Muscle layer of duodenum (tissue), 2 donors: Measurements from ENCODE around the gene TMBIM4.
"Not testable (repeated sequence)": the region's sequence is repeated elsewhere in the genome, so short reads cannot be mapped to it uniquely, and the experiment has no call there.

Experiments
- H3K27ac ChIP-seq: one replicate; pipeline ENCODE4 v1.7.0; 2013; ENCODE audit warnings: mild to moderate bottlenecking, low read length
- H3K27me3 ChIP-seq: one replicate; pipeline ENCODE4 v1.7.0; 2013; ENCODE audit warnings: low read depth, mild to moderate bottlenecking, control low read depth, low read length
- H3K36me3 ChIP-seq, 2 donors: one replicate each; pipeline ENCODE4 v1.7.0; 2013; ENCODE audit warnings: low read length in 2 of 2, control low read depth in 1 of 2, mild to moderate bottlenecking in 1 of 2; ENCODE audit not compliant: insufficient read depth in 2 of 2, control insufficient read depth in 1 of 2
- H3K4me1 ChIP-seq, 2 donors: one replicate each; pipeline ENCODE4 v1.7.0; 2013; ENCODE audit warnings: low read length in 2 of 2, mild to moderate bottlenecking in 2 of 2, control low read depth in 1 of 2, moderate library complexity in 1 of 2; ENCODE audit not compliant: insufficient read depth in 2 of 2, control insufficient read depth in 1 of 2
- H3K4me3 ChIP-seq, 2 donors: one replicate each; pipeline ENCODE4 v1.7.0; 2013; ENCODE audit warnings: low read length in 2 of 2, low read depth in 1 of 2, mild to moderate bottlenecking in 1 of 2
- H3K9me3 ChIP-seq, 2 donors: one replicate each; pipeline ENCODE4 v1.7.0; 2013; ENCODE audit warnings: low read length in 2 of 2, control low read depth in 1 of 2, mild to moderate bottlenecking in 1 of 2; ENCODE audit not compliant: control insufficient read depth in 1 of 2
- donor health status: healthy.

TMBIM4 gene

GRCh38 chr12:66195242-66195641, 25.4 kb upstream of the TMBIM4 start:
- H3K4me3 ChIP-seq = no peak overlapping the region
- H3K4me1 ChIP-seq = peaks cover 3 to 10% of the 10 kb centered on the region in 2 donors
- H3K9me3 ChIP-seq = peaks cover 0 to 3% of the 10 kb centered on the region in 2 donors
- no peaks in the 10 kb centered on the region for H3K36me3 ChIP-seq
- H3K27ac ChIP-seq = no peak overlapping the region
- H3K27me3 ChIP-seq = no peaks in the 10 kb centered on the region

GRCh38 chr12:66194122-66194521, 24.3 kb upstream of the TMBIM4 start:
- Histone ChIP-seq H3K27me3 (no peaks in the 10 kb centered on the region), H3K27ac (no peak overlapping the region)

GRCh38 chr12:66191547-66192126, 21.8 kb upstream of the TMBIM4 start:
- no peak overlapping the region for H3K4me3 ChIP-seq
- no peak overlapping the region for H3K27ac ChIP-seq
- no peaks in the 10 kb centered on the region for H3K27me3 ChIP-seq
- no peaks in the 10 kb centered on the region for H3K9me3 ChIP-seq
- H3K36me3 ChIP-seq = no peaks in the 10 kb centered on the region
- peaks cover 0 to 3% of the 10 kb centered on the region in 2 donors for H3K4me1 ChIP-seq

More at GRCh38 chr12:66194122-66194521, 24.3 kb upstream of the TMBIM4 start:
- no peak overlapping the region for H3K4me3 ChIP-seq
- no peaks in the 10 kb centered on the region for H3K36me3 ChIP-seq
- peaks cover 3 to 7% of the 10 kb centered on the region in 2 donors for H3K4me1 ChIP-seq
- no peaks in the 10 kb centered on the region for H3K9me3 ChIP-seq

DNA sequence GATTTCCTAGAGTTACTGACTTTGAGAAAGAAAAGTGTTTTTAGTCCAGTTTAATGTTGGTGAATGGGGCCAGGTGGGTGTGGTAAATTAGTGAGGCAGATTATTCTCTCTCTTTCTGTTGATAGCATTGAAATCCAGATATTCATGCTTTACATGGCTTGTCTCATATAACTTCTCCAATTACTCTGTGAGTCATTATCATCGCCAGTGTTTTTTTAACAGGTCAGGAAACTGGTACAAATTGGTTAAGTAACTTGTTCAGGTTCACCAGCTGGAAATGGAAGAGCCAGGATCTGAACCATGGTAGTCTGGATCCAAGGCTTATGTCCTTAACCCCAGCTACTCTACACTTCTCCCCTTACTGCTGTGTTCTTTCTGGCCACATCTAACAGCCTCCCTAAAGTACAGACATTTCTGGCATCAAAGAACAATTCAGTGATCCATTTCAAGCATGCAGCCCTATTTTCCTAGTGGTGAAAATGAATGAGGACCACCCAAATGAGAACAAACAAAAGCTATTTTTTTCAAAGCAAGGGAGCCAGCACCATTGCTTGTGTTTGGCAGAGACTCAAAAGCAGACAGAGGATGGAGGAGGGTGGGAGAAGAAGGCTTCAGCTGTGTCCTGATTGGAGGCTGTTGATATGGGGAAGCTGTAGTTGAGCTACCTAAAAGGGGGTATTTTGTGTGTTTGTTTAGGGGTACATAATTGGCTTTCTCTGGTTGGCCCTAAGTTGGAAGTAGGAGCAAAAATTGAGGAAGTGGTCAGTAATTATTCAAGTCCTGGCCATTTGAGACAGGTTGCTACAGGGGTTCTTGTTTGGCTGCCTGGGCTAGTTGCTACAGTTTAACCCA, 20.9 kb upstream of the TMBIM4 start:
- Histone ChIP-seq H3K4me3 (peak overlapping the region; percentile 67 to 69), H3K9me3 (no peaks in the 10 kb centered on the region), H3K27ac (peak overlapping the region; percentile 80)

DNA sequence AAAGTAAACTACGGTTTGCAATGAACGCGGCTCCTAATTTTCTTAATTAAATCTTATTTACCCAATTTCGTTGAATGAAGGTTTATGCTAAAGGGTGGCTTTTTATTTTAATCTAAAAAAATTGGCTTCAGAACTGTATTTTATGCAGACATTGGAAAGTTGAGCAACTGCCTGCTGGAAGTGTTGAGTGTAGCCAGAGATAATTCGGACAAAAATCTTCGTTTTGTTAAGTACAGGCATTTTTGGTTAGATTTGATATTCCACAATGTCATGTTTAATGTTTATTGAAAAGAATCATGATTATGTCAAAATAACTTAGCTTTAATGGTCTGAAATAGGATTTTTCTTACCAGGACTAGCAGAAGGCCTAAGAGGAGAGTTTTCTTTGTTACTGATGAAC, 20.1 kb upstream of the TMBIM4 start:
- H3K4me1 ChIP-seq = peaks cover 0 to 3% of the 10 kb centered on the region in 2 donors
- no peaks in the 10 kb centered on the region for H3K9me3 ChIP-seq
- no peaks in the 10 kb centered on the region for H3K36me3 ChIP-seq
- peak overlapping the region; percentile 67 to 69 for H3K4me3 ChIP-seq
- H3K27me3 ChIP-seq = no peaks in the 10 kb centered on the region
- H3K27ac ChIP-seq = peak overlapping the region; percentile 80

More for the DNA sequence above, 20.9 kb upstream of the TMBIM4 start:
- Histone ChIP-seq H3K4me1 (peaks cover 0 to 3% of the 10 kb centered on the region in 2 donors), H3K27me3 (no peaks in the 10 kb centered on the region), H3K36me3 (no peaks in the 10 kb centered on the region)

- Histone ChIP-seq H3K36me3 (no peaks in the 10 kb centered on the region), H3K4me1 (peaks cover 0 to 3% of the 10 kb centered on the region in 2 donors), H3K27ac (peak overlapping the region; percentile 80), H3K9me3 (no peaks in the 10 kb centered on the region), H3K4me3 (peak overlapping the region; percentile 67 to 69), H3K27me3 (no peaks in the 10 kb centered on the region)
These were observed 19.7 kb upstream of the TMBIM4 start for GRCh38 chr12:66189486-66189843.

DNA sequence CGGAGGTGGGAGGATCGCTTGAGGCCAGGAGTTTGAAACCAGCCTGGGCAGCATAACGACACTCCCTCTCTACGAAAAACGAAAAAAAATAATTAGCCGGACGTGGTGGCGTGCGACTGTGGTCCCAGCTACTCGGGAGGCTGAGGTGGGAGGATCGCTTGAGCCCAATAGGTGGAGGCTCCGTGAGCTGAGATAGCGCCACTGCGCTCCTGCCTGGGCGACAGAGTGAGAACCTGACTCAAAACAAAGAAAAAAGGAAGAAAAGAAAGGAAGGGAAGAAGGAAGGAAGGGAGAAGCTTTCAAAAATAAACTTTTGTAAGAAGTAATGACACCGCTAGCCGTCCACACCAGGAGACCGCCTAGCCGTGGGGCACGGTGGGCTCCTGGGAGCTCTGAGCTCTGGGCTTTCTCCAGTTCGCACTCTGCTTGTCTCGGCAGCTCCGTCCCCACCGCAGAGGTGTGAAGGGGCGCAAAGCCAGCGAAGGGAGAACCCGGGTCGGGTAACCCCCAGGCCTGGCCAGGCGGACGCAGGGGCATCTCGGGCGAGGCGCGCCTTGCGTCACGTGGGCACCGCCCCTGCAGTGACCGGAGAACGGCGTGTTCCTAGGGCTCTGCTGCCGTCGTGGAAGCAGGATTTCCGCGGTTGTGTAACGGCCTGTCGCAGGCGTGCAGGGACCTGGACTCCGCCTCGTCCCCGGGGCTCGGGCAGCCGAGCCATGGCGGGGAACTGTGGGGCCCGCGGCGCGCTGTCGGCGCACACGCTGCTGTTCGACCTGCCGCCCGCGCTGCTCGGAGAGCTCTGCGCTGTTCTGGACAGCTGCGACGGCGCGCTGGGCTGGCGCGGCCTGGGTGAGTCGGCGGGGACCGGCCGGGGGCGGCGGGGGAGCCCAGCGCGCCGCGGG, 19.0 kb upstream of the TMBIM4 start, which contains the start of gene IRAK3:
Gene IRAK3, plus strand, starts transcription at position 631 of the 902 bp plus-strand sequence. Its CDS starts 86 bp downstream, at position 717.
- H3K36me3 ChIP-seq = no peaks in the 10 kb centered on the region
- H3K4me3 ChIP-seq = peak within 1 kb of the TSS; percentile 67 to 69
- H3K4me1 ChIP-seq = peaks cover 0 to 3% of the 10 kb centered on the region in 2 donors
- no peaks in the 10 kb centered on the region for H3K9me3 ChIP-seq
- peak within 1 kb of the TSS; percentile 85 for H3K27ac ChIP-seq
- no peaks in the 10 kb centered on the region for H3K27me3 ChIP-seq

DNA sequence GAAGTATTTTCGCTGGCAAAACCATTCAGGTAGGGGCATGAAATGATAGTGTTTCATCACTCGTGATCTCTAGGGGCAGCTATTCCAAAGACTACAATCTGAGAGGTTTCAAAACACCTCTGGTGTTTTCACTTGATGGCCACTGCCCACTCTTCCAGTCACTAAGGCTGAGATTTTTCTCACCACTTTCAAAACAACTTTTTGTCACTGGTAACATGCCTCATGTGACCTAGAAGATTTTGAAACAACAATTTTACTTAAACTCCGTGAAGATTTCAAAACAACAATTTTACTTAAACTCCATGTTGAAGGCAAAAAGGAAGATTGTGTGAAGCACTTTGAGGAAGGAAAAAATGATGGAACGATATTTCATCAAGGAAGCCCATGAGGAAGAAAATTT, 18.0 kb upstream of the TMBIM4 start:
- Histone ChIP-seq H3K9me3 (no peaks in the 10 kb centered on the region), H3K4me1 (peaks cover 0 to 3% of the 10 kb centered on the region in 2 donors), H3K4me3 (no peak overlapping the region), H3K27ac (no peak overlapping the region), H3K36me3 (no peaks in the 10 kb centered on the region), H3K27me3 (no peaks in the 10 kb centered on the region)

GRCh38 chr12:66187036-66187435, 17.2 kb upstream of the TMBIM4 start:
- peaks cover 0 to 3% of the 10 kb centered on the region in 2 donors for H3K4me1 ChIP-seq
- no peak overlapping the region for H3K27ac ChIP-seq
- H3K9me3 ChIP-seq = no peaks in the 10 kb centered on the region
- no peaks in the 10 kb centered on the region for H3K36me3 ChIP-seq
- H3K4me3 ChIP-seq = no peak overlapping the region
- H3K27me3 ChIP-seq = no peaks in the 10 kb centered on the region

DNA sequence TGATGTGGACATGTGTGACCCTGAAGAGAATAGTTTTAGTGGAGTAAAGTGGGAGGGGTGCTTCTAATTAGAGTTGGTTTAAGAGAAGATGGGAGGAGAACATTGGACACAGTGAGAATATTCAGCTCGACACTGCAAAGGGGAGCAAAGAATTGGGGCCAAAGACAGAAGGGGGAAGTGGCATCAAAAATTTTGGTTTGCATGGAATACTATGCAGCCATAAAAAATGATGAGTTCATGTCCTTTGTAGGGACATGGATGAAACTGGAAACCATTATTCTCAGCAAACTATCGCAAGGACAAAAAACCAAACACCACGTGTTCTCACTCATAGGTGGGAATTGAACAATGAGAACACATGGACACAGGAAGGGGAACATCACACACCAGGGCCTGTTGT, 15.0 kb upstream of the TMBIM4 start:
- H3K4me1 ChIP-seq, H3K27me3 ChIP-seq, H3K9me3 ChIP-seq, H3K36me3 ChIP-seq, H3K4me3 ChIP-seq, H3K27ac ChIP-seq: not testable (repeated sequence)

GRCh38 chr12:66182956-66183355, 13.2 kb upstream of the TMBIM4 start:
- H3K9me3 ChIP-seq = no peaks in the 10 kb centered on the region
- no peaks in the 10 kb centered on the region for H3K36me3 ChIP-seq
- H3K4me3 ChIP-seq = no peak overlapping the region
- H3K4me1 ChIP-seq = no peaks in the 10 kb centered on the region
- no peaks in the 10 kb centered on the region for H3K27me3 ChIP-seq
- H3K27ac ChIP-seq = no peak overlapping the region
